ENCODE measurements around the gene KSR2.

KSR2 gene

GRCh38 chr12:117507548-117507947 lies 461.2 kb downstream of the KSR2 start:
- Histone ChIP-seq H3K4me1 (ENCODE audit: control insufficient read depth, low read length) (no peaks in the 10 kb centered on the region), H3K36me3 (ENCODE audit: control insufficient read depth, low read length) (no peaks in the 10 kb centered on the region), H3K9me2 (replicated peaks; ENCODE audit: control insufficient read depth, low read length) (no peaks in the 10 kb centered on the region), H3K9me3 (ENCODE audit: control insufficient read depth, insufficient read depth, low read length) (no peaks in the 10 kb centered on the region), H3K27me3 (ENCODE audit: control insufficient read depth, low read length) (no peaks in the 10 kb centered on the region), H3K4me2 (ENCODE audit: low read length) (no peak overlapping the region), H3K4me3 (ENCODE audit: low read length) (no peak overlapping the region), H3K27ac (ENCODE audit: low read depth, low read length) (no peak overlapping the region), H3K79me2 (ENCODE audit: control insufficient read depth, low read length) (no peaks in the 10 kb centered on the region), H4K20me1 (ENCODE audit: control insufficient read depth, insufficient read depth, low read depth, low read length) (no peaks in the 10 kb centered on the region), H3F3A (ENCODE audit: control insufficient read depth, insufficient read depth) (no peaks in the 10 kb centered on the region)
- no peak for TF ChIP-seq EZH2phosphoT487 (IDR thresholded peaks at IDR 0.05; ENCODE audit: borderline replicate concordance, low read length)
- no peak for TF ChIP-seq CTCF (IDR thresholded peaks at IDR 0.05; ENCODE audit: low read depth, low read length, poor library complexity, severe bottlenecking)

- Histone ChIP-seq H3K9me3 (ENCODE audit: control insufficient read depth, insufficient read depth, low read length) (no peaks in the 10 kb centered on the region), H3K27me3 (ENCODE audit: control insufficient read depth, low read length) (peaks cover 2% of the 10 kb centered on the region; the same call in 1 of the 2 replicates), H3K4me3 (ENCODE audit: low read length) (no peak overlapping the region), H3K4me1 (ENCODE audit: control insufficient read depth, low read length) (no peaks in the 10 kb centered on the region), H3K4me2 (ENCODE audit: low read length) (no peak overlapping the region), H3K79me2 (ENCODE audit: control insufficient read depth, low read length) (no peaks in the 10 kb centered on the region), H3K9me2 (replicated peaks; ENCODE audit: control insufficient read depth, low read length) (no peaks in the 10 kb centered on the region), H4K20me1 (ENCODE audit: control insufficient read depth, insufficient read depth, low read depth, low read length) (no peaks in the 10 kb centered on the region), H3F3A (ENCODE audit: control insufficient read depth, insufficient read depth) (no peaks in the 10 kb centered on the region), H3K27ac (ENCODE audit: low read depth, low read length) (no peak overlapping the region), H3K36me3 (ENCODE audit: control insufficient read depth, low read length) (no peaks in the 10 kb centered on the region)
- TF ChIP-seq CTCF (IDR thresholded peaks at IDR 0.05; ENCODE audit: low read depth, low read length, poor library complexity, severe bottlenecking) (no peak), EZH2phosphoT487 (IDR thresholded peaks at IDR 0.05; ENCODE audit: borderline replicate concordance, low read length) (no peak)
Measured at GRCh38 chr12:117506333-117506732, 462.5 kb downstream of the KSR2 start.

GRCh38 chr12:117502633-117503032 lies 466.2 kb downstream of the KSR2 start:
- no peaks in the 10 kb centered on the region for H3K36me3 ChIP-seq (ENCODE audit: control insufficient read depth, low read length)
- H3K4me3 ChIP-seq (ENCODE audit: low read length), result no peak overlapping the region
- no peaks in the 10 kb centered on the region for H3K4me1 ChIP-seq (ENCODE audit: control insufficient read depth, low read length)
- H3K9me2 ChIP-seq (replicated peaks; ENCODE audit: control insufficient read depth, low read length), result no peaks in the 10 kb centered on the region
- H3K9me3 ChIP-seq (ENCODE audit: control insufficient read depth, insufficient read depth, low read length), result no peaks in the 10 kb centered on the region
- H3F3A ChIP-seq (ENCODE audit: control insufficient read depth, insufficient read depth), result no peaks in the 10 kb centered on the region
- H3K27me3 ChIP-seq (ENCODE audit: control insufficient read depth, low read length), result peaks cover 3% of the 10 kb centered on the region; the same call in 1 of the 2 replicates
- H3K79me2 ChIP-seq (ENCODE audit: control insufficient read depth, low read length), result no peaks in the 10 kb centered on the region
- no peak overlapping the region for H3K27ac ChIP-seq (ENCODE audit: low read depth, low read length)
- TF ChIP-seq EZH2phosphoT487 (IDR thresholded peaks at IDR 0.05; ENCODE audit: borderline replicate concordance, low read length), result no peak
- TF ChIP-seq CTCF (IDR thresholded peaks at IDR 0.05; ENCODE audit: low read depth, low read length, poor library complexity, severe bottlenecking), result no peak
- no peak overlapping the region for H3K4me2 ChIP-seq (ENCODE audit: low read length)
- H4K20me1 ChIP-seq (ENCODE audit: control insufficient read depth, insufficient read depth, low read depth, low read length), result no peaks in the 10 kb centered on the region
